SH-SY5Y (cell line): ENCODE data around the gene FLAD1.

ENCODE experiments used
- GATA2 ChIP-seq: IDR thresholded peaks from 2 replicates; pipeline ENCODE4 v1.6.1; 2011; ENCODE audit warnings: mild to moderate bottlenecking, low read depth, low read length
- GATA3 ChIP-seq: IDR thresholded peaks from 2 replicates; pipeline ENCODE4 v1.6.1; 2011; ENCODE audit warnings: low read depth, mild to moderate bottlenecking, low read length, moderate library complexity

The FLAD1 gene

DNA sequence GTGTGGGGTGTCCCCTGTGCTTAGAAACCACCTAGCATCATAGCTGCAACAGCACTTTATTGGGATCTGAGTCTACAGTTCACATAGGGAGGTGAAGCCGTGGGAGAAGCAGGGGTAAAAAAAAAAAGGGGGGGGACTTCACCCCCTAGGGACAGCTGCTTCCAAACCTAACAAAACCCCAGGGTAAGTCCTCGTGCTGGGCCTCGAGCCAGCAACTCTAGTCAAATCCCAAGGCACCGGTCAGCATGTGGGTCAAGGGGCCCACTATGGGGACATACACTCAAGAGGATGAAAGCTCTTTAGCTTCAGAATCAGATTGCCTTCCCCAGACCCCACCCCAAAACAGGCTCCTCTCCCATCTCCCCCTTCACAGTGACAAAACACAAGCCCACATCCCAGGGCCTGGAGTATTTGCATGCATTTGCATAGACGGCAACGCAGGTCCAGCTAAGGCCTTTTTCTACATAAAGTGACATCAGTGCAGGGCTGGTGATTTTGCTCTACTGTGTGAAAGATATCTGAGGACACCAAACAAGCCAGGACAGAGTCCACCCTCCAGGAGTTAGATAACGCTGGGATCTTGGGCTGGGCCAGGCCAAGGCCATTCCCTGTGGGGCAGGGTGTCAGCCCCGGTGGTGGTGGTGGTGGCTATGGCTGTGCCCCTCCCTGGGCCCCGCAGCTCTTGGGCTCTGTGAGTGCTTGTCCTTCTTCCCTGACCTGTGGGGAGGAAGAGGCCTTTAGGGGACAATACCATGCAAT lies 38.6 kb upstream of the FLAD1 start:
- TF ChIP-seq GATA2: no peak
- TF ChIP-seq GATA3: no peak

DNA sequence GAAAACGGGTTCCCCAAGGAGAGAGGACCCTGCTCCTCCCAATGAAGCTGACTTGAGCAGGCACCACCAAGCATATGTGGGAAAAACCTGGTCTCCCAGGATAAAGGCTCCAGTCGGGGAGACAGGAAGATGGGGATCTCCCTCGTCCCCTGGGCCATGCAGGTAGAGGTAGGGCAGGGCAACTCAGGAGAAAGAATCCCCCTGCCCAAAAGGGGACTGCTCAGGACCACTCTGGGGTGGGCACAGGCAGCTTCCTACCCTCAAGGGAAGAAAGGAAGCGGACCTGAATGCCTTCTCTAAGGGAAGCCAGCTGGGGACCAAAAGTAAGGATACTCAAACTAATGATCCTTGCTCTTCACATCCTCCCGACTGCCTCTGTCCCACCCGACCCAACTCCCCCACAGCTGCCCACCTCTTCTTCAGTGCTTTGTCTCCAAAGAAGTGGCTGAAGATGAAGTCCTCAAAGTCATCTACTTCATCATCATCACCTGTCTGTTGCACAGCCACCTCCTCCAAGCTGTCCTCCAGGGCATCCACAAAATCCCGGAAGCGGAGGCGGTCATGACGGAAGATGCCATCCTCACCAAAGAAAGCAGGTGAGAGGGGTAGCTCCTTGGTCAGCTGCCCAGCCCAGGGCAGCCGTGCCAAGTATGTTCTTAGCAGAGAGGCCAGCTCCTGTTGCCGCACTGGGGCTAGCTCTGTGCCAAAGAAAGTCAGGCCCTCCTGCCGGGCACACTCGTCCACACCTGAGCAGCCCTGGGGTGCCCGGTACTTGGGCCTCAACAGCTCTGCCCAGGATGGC lies 37.8 kb upstream of the FLAD1 start:
- TF ChIP-seq GATA3 (no peak), GATA2 (no peak)

DNA sequence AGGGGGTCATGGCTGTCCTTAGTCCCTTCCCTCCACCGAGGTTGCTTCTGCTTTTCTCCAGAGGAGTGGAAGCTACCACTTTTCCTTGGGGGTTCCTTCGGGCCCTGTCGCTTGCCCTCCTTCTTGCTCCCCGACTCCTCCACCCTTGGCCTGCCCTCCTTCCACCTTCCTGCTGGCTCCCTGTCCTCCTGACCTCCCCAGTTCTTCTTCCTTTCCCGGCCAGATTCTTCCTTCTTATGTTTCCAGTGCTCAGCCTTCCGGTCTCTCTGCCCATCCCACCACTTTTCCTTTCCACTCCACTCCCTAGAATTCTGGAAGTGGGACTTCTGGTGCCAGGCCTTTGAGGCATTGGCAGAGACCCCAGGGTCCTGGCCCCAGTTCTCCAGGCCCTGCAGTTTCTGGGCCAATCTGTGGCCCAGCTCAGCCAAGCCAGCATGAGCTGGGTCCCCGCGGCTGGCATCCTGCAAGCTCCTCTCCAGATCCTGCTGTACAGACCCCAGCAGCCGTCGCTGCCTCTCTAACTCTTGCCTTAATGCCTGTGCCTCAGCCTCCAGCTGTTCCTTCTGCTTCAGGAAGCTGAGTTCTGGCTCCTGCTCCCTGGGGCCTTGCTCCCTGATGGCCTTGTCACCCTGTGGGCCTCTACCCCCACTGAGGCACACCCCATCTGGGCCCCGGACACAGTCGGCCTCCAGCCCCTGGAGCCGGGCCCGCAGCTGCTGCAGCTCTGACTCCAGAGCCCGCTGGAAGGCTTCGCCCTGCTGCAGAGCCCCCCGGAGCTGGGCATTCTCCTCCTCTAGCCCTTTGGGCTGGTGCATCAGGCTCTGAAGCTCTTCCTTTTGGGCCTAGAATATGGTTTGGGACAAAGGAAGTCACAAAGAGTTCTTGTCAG lies 36.9 kb upstream of the FLAD1 start:
- no peak for TF ChIP-seq GATA2
- TF ChIP-seq GATA3: no peak

DNA sequence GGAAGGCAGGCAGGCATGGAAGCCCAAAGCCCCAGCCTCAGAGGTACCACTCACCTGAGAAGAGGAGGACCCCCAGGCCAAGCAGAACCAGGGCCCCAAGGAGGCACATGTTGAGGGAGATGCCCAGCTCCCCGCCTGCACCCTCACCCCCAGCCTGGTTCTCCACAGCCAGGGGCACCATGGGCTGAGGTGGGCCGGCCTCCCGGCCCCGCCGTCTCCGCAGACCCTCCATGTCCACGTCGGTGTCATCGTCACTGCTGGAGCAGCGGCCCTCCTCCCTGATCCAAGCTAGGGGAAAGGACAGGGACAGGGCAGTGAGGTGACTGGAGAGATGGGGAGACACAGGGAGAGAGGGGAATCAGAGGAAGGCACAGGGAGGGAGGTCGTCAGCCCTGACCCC lies 35.1 kb upstream of the FLAD1 start:
- TF ChIP-seq GATA2: no peak
- no peak for TF ChIP-seq GATA3

DNA sequence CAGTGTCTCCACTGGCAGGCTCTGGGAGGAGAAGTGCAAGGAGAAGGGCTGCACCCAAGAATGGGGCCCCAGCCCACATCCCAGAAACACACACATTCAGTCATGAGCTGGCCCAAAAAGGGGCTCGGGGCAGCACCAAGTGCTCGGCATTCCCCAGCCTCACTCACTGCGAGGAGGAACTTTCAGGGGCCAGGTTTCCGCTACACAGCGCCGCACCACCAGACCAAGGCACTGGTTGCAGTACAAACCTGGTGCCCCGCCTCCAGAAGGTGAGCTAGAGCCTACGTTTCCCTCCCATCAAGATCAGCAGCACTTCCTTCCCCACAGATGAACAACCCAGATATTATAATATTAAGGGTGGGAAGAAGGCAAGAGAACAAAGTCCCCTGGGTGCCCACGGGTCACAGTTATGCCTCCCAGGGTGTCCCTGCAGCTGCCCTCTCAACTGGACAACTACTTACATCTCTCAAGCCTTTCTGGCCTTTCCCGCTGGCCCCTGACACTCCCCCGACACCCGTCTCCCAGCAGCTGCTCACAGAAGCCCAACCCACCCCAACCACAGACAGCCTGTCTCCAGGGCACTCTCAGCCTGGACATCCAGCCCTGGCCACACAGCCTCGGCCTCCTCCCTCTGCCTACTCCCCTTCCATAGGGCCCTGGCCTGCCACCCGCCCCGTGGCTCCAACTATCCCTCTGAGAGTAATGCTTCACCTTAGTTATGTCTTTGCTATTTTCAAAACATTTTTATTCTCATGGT lies 31.1 kb upstream of the FLAD1 start:
- TF ChIP-seq GATA2: no peak

DNA sequence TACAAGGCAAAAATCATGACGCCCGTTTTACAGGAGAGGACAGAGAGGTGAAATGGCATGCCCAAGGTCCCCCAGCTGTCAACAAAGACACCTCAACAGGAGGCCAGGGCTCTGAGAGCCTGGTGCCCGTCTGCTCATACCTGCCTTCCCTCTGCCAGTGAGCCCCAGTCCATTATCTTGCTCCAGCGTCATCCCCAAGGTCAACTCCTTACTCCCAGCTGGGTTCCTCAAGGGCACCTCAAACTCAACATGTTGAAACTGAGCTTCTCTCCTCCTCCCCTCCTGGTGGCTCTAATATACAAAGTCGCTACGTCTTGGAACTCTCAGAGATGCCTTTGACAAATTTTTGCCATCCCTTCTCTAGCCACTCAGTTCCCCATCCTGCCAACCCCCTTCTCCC lies 30.5 kb upstream of the FLAD1 start:
- TF ChIP-seq GATA2 (no peak), GATA3 (no peak)

DNA sequence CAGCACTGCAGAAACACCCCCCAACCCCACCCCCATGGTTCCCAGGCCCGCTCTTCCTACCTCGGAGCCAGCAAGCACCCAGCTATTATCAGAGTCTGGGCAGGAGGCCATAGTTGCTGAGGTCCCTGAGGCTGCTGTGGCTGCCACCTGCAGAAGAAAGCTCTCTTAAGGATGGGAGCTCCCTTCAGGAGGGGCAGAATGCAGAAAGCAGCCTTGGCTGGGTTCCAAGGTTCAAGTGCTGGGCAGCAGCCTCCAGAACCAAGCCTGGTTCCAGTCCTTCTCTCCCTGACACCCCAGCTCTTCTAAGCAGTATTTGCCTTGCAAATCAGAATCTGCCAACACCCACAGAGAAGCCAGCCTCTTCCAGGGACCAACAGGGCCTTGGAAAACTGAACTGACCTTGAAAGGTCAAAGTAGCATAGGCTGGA lies 29.5 kb upstream of the FLAD1 start:
- TF ChIP-seq GATA3: no peak
- TF ChIP-seq GATA2: no peak

DNA sequence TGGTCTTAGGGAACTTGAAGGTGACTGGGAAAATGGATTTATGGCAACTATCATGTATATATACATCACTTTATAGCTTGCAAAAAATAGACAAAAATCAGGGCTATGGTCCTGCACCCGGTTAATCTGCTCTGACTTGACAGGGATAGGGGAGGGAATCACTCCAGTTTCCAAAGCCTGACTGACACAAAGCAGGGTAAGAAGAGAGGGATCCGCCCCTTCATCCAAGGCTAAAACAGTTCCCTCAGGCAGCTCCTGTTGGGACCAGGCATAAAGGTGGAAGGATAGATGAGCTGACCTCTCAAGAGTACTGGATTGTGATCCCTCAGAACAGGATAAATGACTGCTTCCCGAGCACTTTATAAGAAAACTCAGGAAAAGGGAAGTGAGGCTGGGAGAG lies 28.6 kb upstream of the FLAD1 start:
- TF ChIP-seq GATA2: no peak

DNA sequence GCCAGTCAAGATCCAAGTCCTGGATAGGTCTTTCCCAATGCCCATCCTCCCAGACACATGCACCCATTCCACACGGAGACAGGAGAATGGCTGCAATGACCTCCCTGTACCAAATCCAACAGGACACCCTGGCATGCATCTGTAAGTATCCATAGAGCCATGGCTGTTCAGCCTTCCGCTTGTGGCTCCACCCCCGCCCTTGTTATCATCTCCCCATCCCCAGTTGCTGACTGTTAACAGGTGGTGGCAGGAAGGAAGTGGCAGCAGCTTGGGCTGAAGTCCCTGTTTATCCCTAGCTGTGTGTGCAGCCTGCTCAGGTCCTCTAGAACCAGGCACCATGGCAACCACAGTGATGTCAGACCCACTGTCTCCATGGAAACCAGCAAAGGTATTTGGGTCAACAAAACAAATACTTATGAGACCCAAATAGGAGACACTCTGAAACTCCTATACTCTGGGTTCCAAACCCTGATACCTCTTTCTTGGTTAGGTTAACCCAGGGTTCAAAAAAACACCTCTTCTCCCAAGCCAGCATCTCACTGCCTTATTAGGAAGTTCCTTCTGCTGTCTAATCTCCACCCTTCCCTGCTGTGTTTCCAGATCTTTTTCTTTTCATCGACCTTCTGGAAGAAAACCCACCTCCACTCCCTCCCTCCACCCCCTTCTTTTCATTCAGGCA lies 28.0 kb upstream of the FLAD1 start:
- TF ChIP-seq GATA2 (peak; percentile 56), GATA3 (no peak)

DNA sequence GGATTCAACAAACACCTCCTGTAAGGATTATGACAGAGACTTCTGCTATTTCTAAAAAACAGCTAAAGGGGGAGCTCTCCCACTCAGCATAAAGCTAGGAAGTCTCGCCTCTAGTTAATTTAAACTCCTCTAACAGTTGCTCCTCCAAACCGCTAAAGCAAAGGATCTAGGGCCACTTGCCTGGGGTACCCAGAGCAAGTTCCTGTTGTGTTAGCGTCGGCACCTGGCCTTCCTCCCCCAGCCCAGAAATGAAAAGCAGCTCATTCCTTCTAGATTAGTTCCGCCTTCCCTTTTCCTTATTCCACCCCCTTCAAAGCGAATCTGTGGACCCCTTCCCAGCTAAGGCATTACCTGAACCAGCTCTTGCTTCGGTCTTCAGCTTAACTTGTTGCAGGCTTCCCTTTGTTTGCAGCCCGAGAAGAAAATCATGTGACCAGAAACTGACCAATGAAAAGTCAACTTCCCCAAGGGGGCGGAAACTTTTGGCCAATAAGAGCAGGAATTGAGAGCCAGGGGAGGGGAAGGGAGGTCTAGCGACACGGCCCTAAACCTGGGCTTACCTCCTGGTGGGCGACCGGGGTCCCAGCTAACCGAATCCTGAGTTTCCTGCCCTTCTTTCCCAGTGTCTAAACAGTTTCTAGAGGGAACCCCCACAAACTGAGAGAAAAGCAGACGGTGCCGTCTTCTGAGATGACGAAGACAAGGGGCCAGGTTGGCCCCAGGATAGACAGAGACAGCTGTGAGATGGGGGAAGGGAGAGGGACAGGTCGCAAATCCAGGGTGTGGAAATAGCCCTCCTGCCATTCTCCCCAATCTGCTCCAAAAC lies 27.2 kb upstream of the FLAD1 start, which contains the start of gene PBXIP1:
TSS of gene PBXIP1 (minus strand) at position 382 of the 826 bp plus-strand sequence. CDS start 2,378 bp downstream, outside the sequence.
- TF ChIP-seq GATA2: no peak
- TF ChIP-seq GATA3: no peak

DNA sequence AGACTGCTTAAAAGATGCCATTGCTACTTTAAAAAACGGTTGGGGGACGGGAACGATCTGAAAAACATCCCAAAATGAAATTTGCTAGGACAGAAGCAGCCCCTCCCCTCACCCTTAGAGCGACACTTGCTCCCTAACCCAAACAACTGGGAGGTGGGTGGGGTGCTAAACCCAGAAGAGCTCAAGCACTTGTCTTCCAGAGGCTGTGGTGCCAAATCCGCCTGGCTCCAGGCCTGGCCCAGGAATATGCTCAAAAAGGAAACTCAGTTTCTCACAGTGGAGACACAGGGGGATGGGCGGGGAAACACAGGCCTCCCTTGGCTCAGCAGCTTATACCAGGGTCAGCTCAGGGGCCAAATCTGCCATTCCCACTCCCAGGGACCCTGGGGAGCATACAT lies 26.6 kb upstream of the FLAD1 start:
- no peak for TF ChIP-seq GATA3
- TF ChIP-seq GATA2: no peak

DNA sequence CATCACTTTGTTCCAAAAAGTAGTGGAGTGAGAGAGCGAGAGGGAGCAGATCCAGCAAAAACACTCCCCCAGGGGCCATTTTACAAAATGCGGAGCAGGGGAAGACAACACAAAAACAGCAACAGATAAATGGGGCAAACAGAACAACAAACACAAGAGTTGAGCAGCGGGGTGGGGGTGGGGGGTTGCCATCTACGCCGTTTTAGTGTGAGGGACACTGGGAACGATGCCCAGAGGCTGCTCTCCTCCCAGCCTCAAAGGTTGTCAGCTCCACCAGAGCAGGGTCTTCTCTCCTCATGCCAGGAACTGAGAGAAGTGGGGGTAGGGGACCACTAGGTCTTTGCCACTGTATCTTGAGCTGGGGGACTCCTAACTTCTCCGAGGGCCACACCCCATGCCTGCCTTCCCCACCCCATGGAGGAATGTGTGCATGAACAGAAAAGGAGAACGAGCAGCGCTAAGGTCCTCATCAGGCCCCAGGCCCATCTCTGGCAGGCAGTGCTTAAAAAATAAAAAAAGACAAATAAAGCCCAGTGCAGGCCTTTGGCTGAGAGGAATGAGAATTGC lies 26.0 kb upstream of the FLAD1 start:
- TF ChIP-seq GATA3: no peak
- no peak for TF ChIP-seq GATA2

DNA sequence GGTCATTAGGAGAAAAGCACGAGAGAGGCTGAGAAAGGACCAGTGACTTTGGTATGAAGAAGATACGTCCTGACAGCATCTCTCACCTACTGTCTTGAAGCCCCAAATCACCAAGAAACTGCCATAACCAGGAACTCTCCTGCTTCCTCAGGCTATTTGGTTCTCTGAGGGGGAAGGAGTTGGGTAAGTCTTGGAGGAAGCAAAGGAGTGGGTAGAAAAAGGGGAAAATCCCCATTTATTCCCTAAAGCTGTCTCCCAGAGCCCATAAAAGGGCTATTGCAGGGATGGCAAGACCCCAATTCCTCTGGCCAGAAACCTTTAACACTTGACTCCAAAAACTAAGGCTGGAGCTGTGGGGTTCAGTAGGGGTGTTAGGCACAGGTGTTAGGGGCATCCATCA lies 25.1 kb upstream of the FLAD1 start:
- TF ChIP-seq GATA2 (no peak), GATA3 (no peak)
